GM12864 (cell line): Measurements from ENCODE around the gene BTK.
A peak's percentile ranks its signal among the peaks of the same experiment; 100 is the strongest.

Experiments
- DNase-seq: peaks from one replicate; pipeline ENCODE4 v3.0.0-alpha.2; 2011; ENCODE audit warnings: low read depth
- H3K4me3 ChIP-seq: 2 replicates; pipeline ENCODE4 v1.5.1; 2011; ENCODE audit warnings: mild to moderate bottlenecking, low read depth, low read length, control low read depth
- TF ChIP-seq, protein P1 (sequence below): IDR thresholded peaks from 2 replicates; pipeline ENCODE4 v1.5.1; 2011; ENCODE audit warnings: low read depth, mild to moderate bottlenecking, moderate library complexity, low read length, control low read depth, inconsistent platforms; ENCODE audit errors: missing control alignments

BTK gene

DNA sequence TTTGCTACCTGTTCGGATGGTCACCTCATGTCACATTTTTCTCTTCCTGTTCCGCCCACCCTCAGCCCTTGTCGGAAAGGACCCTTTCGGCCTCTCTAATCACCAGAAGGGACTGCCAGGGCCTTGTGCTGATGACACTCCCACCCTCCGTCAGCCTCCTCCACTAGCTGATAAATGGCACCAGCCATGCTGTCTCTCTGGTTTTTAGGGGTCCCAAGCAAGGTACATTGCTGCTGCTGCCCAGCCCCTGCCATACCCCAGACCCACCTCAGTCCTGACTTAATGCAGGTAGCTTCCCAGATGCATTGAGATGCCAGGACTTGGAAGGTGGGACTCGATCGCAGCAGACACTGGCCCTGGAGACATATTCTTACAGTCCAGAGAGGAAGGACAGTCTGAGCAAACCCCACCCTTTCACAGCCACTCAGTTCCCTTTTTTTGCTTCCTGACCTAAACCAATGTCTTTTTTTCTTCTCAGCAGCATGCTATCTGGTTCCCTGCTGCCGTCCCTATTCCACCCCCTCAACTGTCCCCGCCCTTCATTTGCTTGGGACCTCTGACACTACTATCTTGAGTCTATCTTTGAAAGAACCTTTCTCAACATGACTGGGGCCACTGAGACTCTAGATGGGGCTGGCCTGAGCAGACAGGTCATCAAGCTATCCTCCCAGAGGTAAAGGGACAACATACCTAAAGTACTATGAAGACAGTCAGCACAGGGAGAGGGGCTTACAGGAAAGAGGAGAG lies at the start of gene BTK:
BTK (minus strand) TSS at position 397 of the 747 bp plus-strand sequence. CDS start 10,907 bp downstream, outside the sequence.
- DNase-seq, result peak; percentile 76
- TF ChIP-seq, protein P1, sequence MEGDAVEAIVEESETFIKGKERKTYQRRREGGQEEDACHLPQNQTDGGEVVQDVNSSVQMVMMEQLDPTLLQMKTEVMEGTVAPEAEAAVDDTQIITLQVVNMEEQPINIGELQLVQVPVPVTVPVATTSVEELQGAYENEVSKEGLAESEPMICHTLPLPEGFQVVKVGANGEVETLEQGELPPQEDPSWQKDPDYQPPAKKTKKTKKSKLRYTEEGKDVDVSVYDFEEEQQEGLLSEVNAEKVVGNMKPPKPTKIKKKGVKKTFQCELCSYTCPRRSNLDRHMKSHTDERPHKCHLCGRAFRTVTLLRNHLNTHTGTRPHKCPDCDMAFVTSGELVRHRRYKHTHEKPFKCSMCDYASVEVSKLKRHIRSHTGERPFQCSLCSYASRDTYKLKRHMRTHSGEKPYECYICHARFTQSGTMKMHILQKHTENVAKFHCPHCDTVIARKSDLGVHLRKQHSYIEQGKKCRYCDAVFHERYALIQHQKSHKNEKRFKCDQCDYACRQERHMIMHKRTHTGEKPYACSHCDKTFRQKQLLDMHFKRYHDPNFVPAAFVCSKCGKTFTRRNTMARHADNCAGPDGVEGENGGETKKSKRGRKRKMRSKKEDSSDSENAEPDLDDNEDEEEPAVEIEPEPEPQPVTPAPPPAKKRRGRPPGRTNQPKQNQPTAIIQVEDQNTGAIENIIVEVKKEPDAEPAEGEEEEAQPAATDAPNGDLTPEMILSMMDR, result no peak
- H3K4me3 ChIP-seq, result peak within 1 kb of the TSS; percentile 78

DNA sequence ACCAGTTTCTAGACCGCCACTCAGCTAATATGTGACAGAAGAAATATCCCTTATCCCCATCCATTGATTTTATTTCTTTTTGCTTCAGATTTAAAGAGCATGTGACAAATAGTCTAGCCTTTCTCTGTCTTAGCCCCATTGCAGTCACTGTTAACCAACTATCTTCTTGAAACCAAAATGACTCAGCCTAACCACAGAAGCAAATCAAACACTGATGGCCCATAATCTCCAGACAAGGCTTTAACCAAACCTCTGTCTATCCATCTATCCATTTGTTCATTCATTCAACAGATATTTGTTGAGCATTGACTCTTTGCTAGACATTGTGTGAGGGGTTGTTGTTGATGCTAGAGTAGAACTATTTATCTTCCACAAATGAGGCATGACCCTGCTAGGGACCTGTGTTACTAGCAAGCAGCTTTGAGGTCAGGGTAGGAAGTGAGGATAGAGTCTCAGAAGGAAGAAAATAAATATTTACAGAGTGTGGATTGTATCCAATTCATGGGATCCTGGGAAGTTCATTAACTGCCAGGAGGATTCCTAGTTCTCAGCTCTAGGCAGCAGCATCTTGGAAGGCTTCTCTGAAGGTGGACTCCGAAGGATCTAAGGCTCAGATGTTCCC lies 44.6 kb upstream of the BTK start:
- DNase-seq, result no peak
- TF ChIP-seq, protein P1, result no peak
- H3K4me3 ChIP-seq, result no peak overlapping the region

DNA sequence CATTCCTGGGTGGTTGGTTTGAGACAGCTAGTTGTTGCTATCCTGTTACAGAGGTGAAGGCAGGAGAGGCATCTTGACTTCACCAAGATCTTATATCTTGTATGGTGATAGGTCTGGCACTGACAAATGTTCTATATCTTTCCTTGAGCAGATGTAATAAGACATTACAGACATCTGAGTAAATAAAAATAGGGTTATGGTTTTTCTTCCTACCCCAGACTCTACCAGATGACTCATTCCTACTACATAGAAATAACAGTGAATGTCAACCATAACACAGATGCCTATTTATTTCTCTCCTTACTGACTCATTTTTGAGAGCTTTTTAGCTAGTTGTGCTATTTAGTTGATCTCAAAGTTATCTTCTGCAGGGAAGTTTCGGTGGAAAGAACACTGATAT lies 43.9 kb upstream of the BTK start:
- DNase-seq, result no peak
- TF ChIP-seq, protein P1, result no peak
- no peak overlapping the region for H3K4me3 ChIP-seq

DNA sequence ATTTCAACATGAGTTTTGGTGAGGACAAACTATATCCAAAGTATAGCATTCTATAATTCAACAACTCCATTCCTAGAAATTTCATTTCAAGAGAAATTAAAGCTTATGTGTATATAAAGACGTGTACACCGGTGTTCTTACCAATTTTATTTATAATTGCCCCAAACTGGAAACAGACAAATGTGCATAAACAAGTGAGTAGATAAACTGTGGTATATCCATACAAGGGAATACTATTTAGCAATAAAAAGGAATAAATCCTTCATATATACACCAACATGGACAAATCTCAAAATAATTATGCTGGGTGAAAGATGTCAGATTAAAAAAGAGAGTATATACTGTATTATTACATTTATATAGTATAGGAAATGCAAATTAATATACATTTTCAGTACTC lies 42.0 kb upstream of the BTK start:
- TF ChIP-seq, protein P1, result no peak
- no peak overlapping the region for H3K4me3 ChIP-seq
- no peak for DNase-seq

DNA sequence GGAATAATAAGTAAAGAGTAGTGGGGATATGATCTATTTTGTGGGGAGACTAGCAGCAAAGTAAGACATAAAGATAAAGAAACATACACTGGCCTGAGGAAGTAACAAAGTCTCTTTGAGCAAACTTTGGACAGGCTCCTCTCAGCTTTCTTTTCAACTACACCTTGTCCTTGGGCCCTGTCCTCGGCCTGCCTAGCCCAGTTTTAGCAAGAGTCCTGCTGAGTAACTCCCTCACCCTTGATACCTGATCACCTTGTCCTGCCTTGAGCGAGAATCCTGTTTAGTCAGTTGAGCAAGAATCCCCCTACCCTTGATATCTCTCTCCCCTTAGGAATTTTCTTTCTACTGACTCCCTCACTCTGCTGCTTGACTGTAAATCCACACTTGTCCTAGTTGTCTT lies 33.5 kb upstream of the BTK start:
- no peak overlapping the region for H3K4me3 ChIP-seq
- no peak for DNase-seq
- TF ChIP-seq, protein P1, result no peak

DNA sequence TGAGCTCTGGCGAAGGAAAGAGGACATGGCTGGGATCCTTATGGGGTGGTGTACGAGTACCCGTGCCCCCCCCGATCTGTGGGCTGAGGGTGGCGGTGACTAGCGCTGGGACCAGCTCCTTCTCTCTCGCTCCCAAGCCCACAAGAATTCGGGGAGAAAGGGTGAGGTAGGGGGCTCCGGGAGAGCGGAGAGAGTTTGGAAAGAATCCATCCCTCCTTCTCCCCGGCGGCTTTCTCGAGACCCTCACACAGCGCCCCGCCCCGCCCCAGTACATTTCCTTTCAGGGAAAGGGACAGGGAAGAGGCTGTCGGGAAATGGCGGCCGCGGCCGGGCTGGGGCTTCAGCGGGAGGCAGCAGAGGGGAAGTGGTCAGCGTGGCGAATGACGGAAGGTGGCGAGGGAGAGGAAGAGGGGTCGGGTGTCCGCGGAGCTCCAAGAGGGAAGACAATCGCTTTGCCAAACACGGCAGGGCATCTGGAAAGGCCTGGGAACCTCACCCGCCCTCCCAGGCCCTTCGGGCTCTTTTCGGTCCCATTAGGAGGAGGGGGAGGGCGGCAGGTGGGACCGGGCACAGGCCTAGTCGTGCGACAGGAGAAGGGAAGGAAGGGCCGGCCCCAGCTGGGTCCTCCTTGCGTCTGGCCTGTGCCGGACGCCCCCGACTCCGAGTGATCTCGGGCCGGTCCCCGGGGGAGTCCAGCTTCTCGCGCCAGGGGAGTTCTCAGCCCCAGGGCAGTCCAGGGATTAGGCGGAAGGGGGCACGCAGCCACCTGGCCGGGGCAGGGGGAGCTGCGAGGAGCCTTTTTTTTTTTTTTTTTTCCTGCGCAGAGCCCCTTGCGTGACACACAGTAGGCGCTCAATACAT lies 32.2 kb upstream of the BTK start:
- no peak for DNase-seq
- peak overlapping the region; percentile 47 for H3K4me3 ChIP-seq
- TF ChIP-seq, protein P1, result no peak
